ENCODE results near the gene CAMK1. TPM values are rescaled to one million over a fixed set of nuclear protein-coding genes. Genes with fewer than 3 reads are reported as not detected.

Gene CAMK1
- total RNA-seq, 1 experiment from 2014 or later, result 19.7 TPM

DNA sequence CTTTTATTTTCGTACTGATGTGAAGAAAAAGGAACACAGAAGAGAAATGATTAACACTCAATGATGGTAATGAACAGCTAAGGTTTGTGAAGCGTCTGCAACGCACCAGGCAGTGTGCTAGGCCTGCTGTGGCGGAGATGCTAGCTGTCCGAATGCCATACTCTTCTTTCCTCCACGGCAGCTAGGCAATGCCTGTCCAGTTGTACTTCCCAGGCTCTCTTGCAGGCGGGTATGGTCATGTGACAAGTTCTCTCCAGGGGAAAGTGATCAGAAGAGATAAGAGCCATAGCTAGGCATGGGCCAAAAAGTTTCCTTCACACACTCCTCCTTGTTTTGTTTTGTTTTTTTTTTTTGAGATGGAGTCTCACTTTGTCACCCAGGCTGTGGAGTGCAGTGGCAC lies 15.9 kb upstream of the CAMK1 start:
- intact Hi-C loops (cut with micrococcal nuclease), result no loop called here
- no peak overlapping the region for H2AFZ ChIP-seq (ENCODE audit: low read depth, low read length, poor library complexity, severe bottlenecking)

DNA sequence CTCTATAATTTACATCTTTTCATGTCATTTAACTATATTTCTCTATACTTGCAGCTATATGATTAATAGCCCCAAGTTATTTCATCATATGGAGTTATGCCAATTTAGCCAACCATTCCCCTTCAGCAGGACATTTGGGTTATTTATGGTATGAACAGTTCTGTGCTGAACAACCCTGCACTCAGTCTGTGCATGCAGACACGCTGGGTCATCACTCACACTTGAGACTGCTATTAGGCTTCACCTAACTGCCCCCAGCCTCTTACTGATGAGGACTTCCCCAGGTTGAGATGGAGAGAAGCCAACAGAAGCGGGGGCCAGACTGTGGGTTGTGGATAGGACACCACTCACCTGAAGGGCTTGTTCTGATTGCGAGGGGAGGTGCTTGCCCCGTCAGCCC lies 15.2 kb upstream of the CAMK1 start:
- no peak overlapping the region for H3K27ac ChIP-seq (ENCODE audit: low read depth, low read length)
- H3K79me2 ChIP-seq (ENCODE audit: insufficient read depth, low read length), result no peaks in the 10 kb centered on the region
- H3K4me1 ChIP-seq (ENCODE audit: control insufficient read depth in 1 of 2, insufficient read depth in 2 of 2, low read length in 2 of 2), result no peaks in the 10 kb centered on the region
- H3K36me3 ChIP-seq (ENCODE audit: control insufficient read depth in 1 of 2, insufficient read depth in 2 of 2, low read length in 2 of 2), result peaks cover 15 to 25% of the 10 kb centered on the region in 2 experiments; a peak in 3 of 4 replicates
- no peaks in the 10 kb centered on the region for H4K20me1 ChIP-seq (ENCODE audit: insufficient read depth)
- intact Hi-C loops (cut with micrococcal nuclease), result no loop called here
- H3K27me3 ChIP-seq (ENCODE audit: insufficient read depth, low read length), result no peaks in the 10 kb centered on the region
- no peaks in the 10 kb centered on the region for H3K9me2 ChIP-seq (ENCODE audit: insufficient read depth)
- H3K4me3 ChIP-seq (replicated peaks in 1 of 2; ENCODE audit: low read depth in 1 of 2, low read length in 2 of 2), result no peak overlapping the region
- POLR2A ChIA-PET, result no interaction called here
- RAD21 ChIA-PET (ENCODE audit: low non-redundant PET in 1 of 2, low total read pairs in 2 of 2, uncharacterized antibody in 2 of 2, unreplicated experiment in 2 of 2), result no interaction called here
- DNase-seq (ENCODE audit: low read depth, low spot score), result no peak
- H2AFZ ChIP-seq (ENCODE audit: low read depth, low read length, poor library complexity, severe bottlenecking), result no peak overlapping the region
- no peak overlapping the region for H3K9ac ChIP-seq (ENCODE audit: low read length)
- CTCF ChIA-PET, result no interaction called here
- H3K4me2 ChIP-seq (ENCODE audit: low read length), result no peak overlapping the region
- BruUV-seq (replicated peaks), result no TSS peak
- H3K9me3 ChIP-seq (ENCODE audit: control insufficient read depth in 1 of 2, insufficient read depth in 1 of 2, low read depth in 1 of 2, low read length in 2 of 2), result no peaks in the 10 kb centered on the region
- no peak for ATAC-seq
- no peak for TF ChIP-seq SIN3A (IDR thresholded peaks at IDR 0.05; ENCODE audit: low read depth)
- TF ChIP-seq CTCF (IDR thresholded peaks at IDR 0.05 in 2 of 3, conservative IDR thresholded peaks at IDR 0.05 in 1 of 3; ENCODE audit: borderline replicate concordance in 1 of 3, insufficient read depth in 1 of 3, low read depth in 2 of 3, low read length in 2 of 3), result no peak
- TF ChIP-seq REST (IDR thresholded peaks at IDR 0.05; ENCODE audit: low read depth), result no peak
- no peak for TF ChIP-seq EZH2phosphoT487 (IDR thresholded peaks at IDR 0.05; ENCODE audit: borderline replicate concordance)
- no peak for TF ChIP-seq ATF3 (IDR thresholded peaks at IDR 0.05)
- no peak for TF ChIP-seq CEBPB (IDR thresholded peaks at IDR 0.05; ENCODE audit: low read depth)
- TF ChIP-seq, protein P1, sequence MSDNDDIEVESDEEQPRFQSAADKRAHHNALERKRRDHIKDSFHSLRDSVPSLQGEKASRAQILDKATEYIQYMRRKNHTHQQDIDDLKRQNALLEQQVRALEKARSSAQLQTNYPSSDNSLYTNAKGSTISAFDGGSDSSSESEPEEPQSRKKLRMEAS (IDR thresholded peaks at IDR 0.05), result no peak
- TF ChIP-seq YY1 (IDR thresholded peaks at IDR 0.05; ENCODE audit: extremely low read depth, insufficient replicate concordance, low read depth, low read length), result no peak
- no peak for TF ChIP-seq EZH2 (IDR thresholded peaks at IDR 0.05)
- TF ChIP-seq EGR1 (IDR thresholded peaks at IDR 0.05; ENCODE audit: low read depth), result no peak
- no peak for TF ChIP-seq POLR2AphosphoS5 (IDR thresholded peaks at IDR 0.05; ENCODE audit: low read depth, low read length)
- no peak for TF ChIP-seq JUND (IDR thresholded peaks at IDR 0.05)

More for the DNA sequence above, 15.9 kb upstream of the CAMK1 start:
- no peak overlapping the region for H3K9ac ChIP-seq (ENCODE audit: low read length)
- no peaks in the 10 kb centered on the region for H3K79me2 ChIP-seq (ENCODE audit: insufficient read depth, low read length)
- RAD21 ChIA-PET (ENCODE audit: low non-redundant PET in 1 of 2, low total read pairs in 2 of 2, uncharacterized antibody in 2 of 2, unreplicated experiment in 2 of 2), result no interaction called here
- no TSS peak for BruUV-seq (replicated peaks)
- CTCF ChIA-PET, result interaction anchor here (0.7 kb wide), 1 partner anchor 535 kb away, joined by 3 read pairs; the partner anchor contains the start of gene SEC13
- H3K9me3 ChIP-seq (ENCODE audit: control insufficient read depth in 1 of 2, insufficient read depth in 1 of 2, low read depth in 1 of 2, low read length in 2 of 2), result no peaks in the 10 kb centered on the region
- no peak overlapping the region for H3K27ac ChIP-seq (ENCODE audit: low read depth, low read length)
- ATAC-seq, result no peak
- TF ChIP-seq, protein P1 (IDR thresholded peaks at IDR 0.05), result no peak
- no peak for TF ChIP-seq JUND (IDR thresholded peaks at IDR 0.05)
- TF ChIP-seq CEBPB (IDR thresholded peaks at IDR 0.05; ENCODE audit: low read depth), result no peak
- TF ChIP-seq POLR2A (IDR thresholded peaks at IDR 0.05; ENCODE audit: borderline replicate concordance, extremely low read depth, insufficient read depth, insufficient read length), result no peak
- no peak for TF ChIP-seq ZNF274 (IDR thresholded peaks at IDR 0.05; ENCODE audit: low read depth, low read length)
- no peak for TF ChIP-seq SP1 (IDR thresholded peaks at IDR 0.05; ENCODE audit: low read depth)
- no peak for TF ChIP-seq TCF7L2 (IDR thresholded peaks at IDR 0.05; ENCODE audit: borderline replicate concordance, extremely low read depth, insufficient read depth, insufficient read length)
- H3K4me2 ChIP-seq (ENCODE audit: low read length), result no peak overlapping the region
- no peak for DNase-seq (ENCODE audit: low read depth, low spot score)
- no peaks in the 10 kb centered on the region for H3K4me1 ChIP-seq (ENCODE audit: control insufficient read depth in 1 of 2, insufficient read depth in 2 of 2, low read length in 2 of 2)
- H4K20me1 ChIP-seq (ENCODE audit: insufficient read depth), result no peaks in the 10 kb centered on the region
- no peaks in the 10 kb centered on the region for H3K27me3 ChIP-seq (ENCODE audit: insufficient read depth, low read length)
- H3K4me3 ChIP-seq (replicated peaks in 1 of 2; ENCODE audit: low read depth in 1 of 2, low read length in 2 of 2), result no peak overlapping the region
- POLR2A ChIA-PET, result no interaction called here
- peaks cover 15 to 24% of the 10 kb centered on the region in 2 experiments; a peak in 3 of 4 replicates for H3K36me3 ChIP-seq (ENCODE audit: control insufficient read depth in 1 of 2, insufficient read depth in 2 of 2, low read length in 2 of 2)
- H3K9me2 ChIP-seq (ENCODE audit: insufficient read depth), result no peaks in the 10 kb centered on the region
